ENCODE measurements around the gene RAD51B.

- TF ChIP-seq CTCF (IDR thresholded peaks at IDR 0.05) (no peak), POLR2A (IDR thresholded peaks at IDR 0.05) (no peak)
These were observed 125.0 kb downstream of the RAD51B start for GRCh38 chr14:67944605-67945004.
